Esophagus (tissue), 2 donors: Measurements from ENCODE around the gene FHDC1. TPM values are rescaled to one million over a fixed set of nuclear protein-coding genes. Genes with fewer than 3 reads are reported as not detected.

Experiments
- H3K27ac ChIP-seq, 2 donors: one replicate each; pipeline ENCODE4 v1.5.1; 2013; ENCODE audit warnings: low read depth in 2 of 2, mild to moderate bottlenecking in 2 of 2, inconsistent platforms in 1 of 2, low read length in 1 of 2, moderate library complexity in 1 of 2
- H3K27me3 ChIP-seq, 2 donors: one replicate each; pipeline ENCODE4 v1.6.1; 2013; ENCODE audit warnings: low read length in 2 of 2, control low read depth in 1 of 2, mild to moderate bottlenecking in 1 of 2; ENCODE audit not compliant: insufficient read depth in 2 of 2, control insufficient read depth in 1 of 2
- H3K36me3 ChIP-seq, 2 donors: one replicate each; pipeline ENCODE4 v1.6.1; 2013; ENCODE audit warnings: low read length in 1 of 2; ENCODE audit not compliant: control insufficient read depth in 2 of 2, insufficient read depth in 2 of 2
- H3K4me1 ChIP-seq, 2 donors: one replicate each; pipeline ENCODE4 v1.6.1; 2013; ENCODE audit warnings: low read length in 1 of 2; ENCODE audit not compliant: control insufficient read depth in 2 of 2, insufficient read depth in 2 of 2
- H3K4me3 ChIP-seq, 2 donors: one replicate each; pipeline ENCODE4 v1.5.1; 2013; ENCODE audit warnings: low read length in 2 of 2, mild to moderate bottlenecking in 2 of 2, low read depth in 1 of 2, moderate library complexity in 1 of 2
- H3K9me3 ChIP-seq, 2 donors: one replicate each; pipeline ENCODE4 v1.6.1; 2013; ENCODE audit warnings: mild to moderate bottlenecking in 2 of 2, low read depth in 1 of 2, low read length in 1 of 2, moderate library complexity in 1 of 2; ENCODE audit not compliant: control insufficient read depth in 2 of 2, insufficient read depth in 1 of 2
- WGBS, 2 donors: extraction: QIAGEN DNeasy Blood & Tissue Kit; methylation state at CpG; one replicate each; pipeline ENCODE4 v1.1.7; 2013; 5-methylcytosine and 5-hydroxymethylcytosine counted together
- polyA plus RNA-seq, 2 donors: library from polyadenylated mRNA; stranded (reverse); fragments of 200-250 nt; gene quantifications; one replicate each; pipeline ENCODE4 v1.2.3, GENCODE V29; 2013
- donor health status: healthy with polysubstance abuse.
- donor health status: Bipolar disorder and iron deficiency.

FHDC1 gene
- polyA plus RNA-seq, 2 donors, result 4.7 to 6.7 TPM

- Histone ChIP-seq H3K9me3 (no peaks in the 10 kb centered on the region), H3K4me1 (peaks cover 4 to 24% of the 10 kb centered on the region in 2 donors), H3K36me3 (no peaks in the 10 kb centered on the region), H3K27ac (peak overlapping the region; percentile 47 to 92), H3K4me3 (no peak overlapping the region), H3K27me3 (no peaks in the 10 kb centered on the region)
- 89 to 90% methylated on average over 5 of the region's 5 CpGs for WGBS, 2 donors
Observed at GRCh38 chr4:152997288-152997687, 61.2 kb downstream of the FHDC1 start.

GRCh38 chr4:152997771-152998487, 61.8 kb downstream of the FHDC1 start:
- Histone ChIP-seq H3K4me3 (no peak overlapping the region), H3K4me1 (peaks cover 4 to 24% of the 10 kb centered on the region in 2 donors), H3K27me3 (no peaks in the 10 kb centered on the region), H3K9me3 (no peaks in the 10 kb centered on the region), H3K36me3 (no peaks in the 10 kb centered on the region), H3K27ac (peak overlapping the region; percentile 86 to 92)
- WGBS, 2 donors, result 55 to 65% methylated on average over 17 of the region's 17 CpGs

GRCh38 chr4:152998861-152999260, 62.7 kb downstream of the FHDC1 start:
- no peaks in the 10 kb centered on the region for H3K9me3 ChIP-seq
- no peak overlapping the region for H3K4me3 ChIP-seq
- H3K4me1 ChIP-seq, result peaks cover 4 to 24% of the 10 kb centered on the region in 2 donors
- peak overlapping the region; percentile 86 for H3K27ac ChIP-seq
- WGBS, 2 donors, result 77 to 86% methylated on average over 12 of the region's 12 CpGs
- H3K27me3 ChIP-seq, result no peaks in the 10 kb centered on the region
- H3K36me3 ChIP-seq, result no peaks in the 10 kb centered on the region

- H3K27ac ChIP-seq, result peak overlapping the region; percentile 27 to 70
- peaks cover 7 to 24% of the 10 kb centered on the region in 2 donors for H3K4me1 ChIP-seq
- 80 to 84% methylated on average over 12 of the region's 12 CpGs for WGBS, 2 donors
- no peak overlapping the region for H3K4me3 ChIP-seq
- no peaks in the 10 kb centered on the region for H3K27me3 ChIP-seq
- no peaks in the 10 kb centered on the region for H3K9me3 ChIP-seq
- no peaks in the 10 kb centered on the region for H3K36me3 ChIP-seq
Observed at GRCh38 chr4:152999346-153000075, 63.4 kb downstream of the FHDC1 start.

GRCh38 chr4:153000076-153000420, 63.9 kb downstream of the FHDC1 start:
- Histone ChIP-seq H3K4me1 (peaks cover 7 to 22% of the 10 kb centered on the region in 2 donors), H3K27ac (peak overlapping the region; percentile 27 to 58), H3K36me3 (no peaks in the 10 kb centered on the region), H3K4me3 (no peak overlapping the region), H3K9me3 (no peaks in the 10 kb centered on the region), H3K27me3 (no peaks in the 10 kb centered on the region)
- 56 to 70% methylated on average over 1 of the region's 1 CpG for WGBS, 2 donors

GRCh38 chr4:153001626-153002025, 65.5 kb downstream of the FHDC1 start:
- no peaks in the 10 kb centered on the region for H3K9me3 ChIP-seq
- no peaks in the 10 kb centered on the region for H3K27me3 ChIP-seq
- H3K4me3 ChIP-seq, result no peak overlapping the region
- peaks cover 4 to 10% of the 10 kb centered on the region in 2 donors for H3K4me1 ChIP-seq
- no peak overlapping the region for H3K27ac ChIP-seq
- WGBS, 2 donors, result 79 to 82% methylated on average over 5 of the region's 5 CpGs
- no peaks in the 10 kb centered on the region for H3K36me3 ChIP-seq

GRCh38 chr4:153002110-153002509, 66.0 kb downstream of the FHDC1 start:
- Histone ChIP-seq H3K4me1 (peaks cover 4 to 7% of the 10 kb centered on the region in 2 donors), H3K27me3 (no peaks in the 10 kb centered on the region), H3K9me3 (no peaks in the 10 kb centered on the region), H3K27ac (no peak overlapping the region), H3K36me3 (no peaks in the 10 kb centered on the region), H3K4me3 (no peak overlapping the region)
- WGBS, 2 donors, result 38 to 45% methylated on average over 2 of the region's 2 CpGs

GRCh38 chr4:153004081-153004850, 68.1 kb downstream of the FHDC1 start:
- Histone ChIP-seq H3K4me1 (peaks cover 0 to 4% of the 10 kb centered on the region in 2 donors), H3K4me3 (no peak overlapping the region), H3K27ac (no peak overlapping the region), H3K36me3 (no peaks in the 10 kb centered on the region), H3K27me3 (no peaks in the 10 kb centered on the region), H3K9me3 (no peaks in the 10 kb centered on the region)
- 69 to 78% methylated on average over 6 of the region's 6 CpGs for WGBS, 2 donors

- peaks cover 0 to 4% of the 10 kb centered on the region in 2 donors for H3K4me1 ChIP-seq
- no peaks in the 10 kb centered on the region for H3K36me3 ChIP-seq
- H3K4me3 ChIP-seq, result no peak overlapping the region
- WGBS, 2 donors, result 72 to 79% methylated on average over 8 of the region's 8 CpGs
- H3K9me3 ChIP-seq, result no peaks in the 10 kb centered on the region
- no peak overlapping the region for H3K27ac ChIP-seq
- no peaks in the 10 kb centered on the region for H3K27me3 ChIP-seq
Observed at GRCh38 chr4:153005899-153006381, 69.8 kb downstream of the FHDC1 start.
